Transverse colon (tissue), 4 donors: ENCODE measurements around the gene PRAMEF17. TPM values are rescaled to one million over a fixed set of nuclear protein-coding genes. Genes with fewer than 3 reads are reported as not detected.
"Not testable (repeated sequence)": the region's sequence is repeated elsewhere in the genome, so short reads cannot be mapped to it uniquely, and the experiment has no call there.

Experiments
- DNase-seq: peaks from one replicate; pipeline ENCODE4 v3.0.0-alpha.2; 2019
- H3K27ac ChIP-seq, 4 donors: fragments of 200-600 bp; sonication (generic); 2 replicates each; pipeline ENCODE4 v1.5.1; 2016 to 2018; ENCODE audit warnings: inconsistent platforms in 4 of 4
- H3K27me3 ChIP-seq: fragments of 200-600 bp; sonication (generic); 2 replicates; pipeline ENCODE4 v1.5.1; 2017; ENCODE audit warnings: inconsistent platforms
- H3K36me3 ChIP-seq, 4 donors: fragments of 200-600 bp; sonication (generic); 2 replicates each; pipeline ENCODE4 v1.5.1; 2017 to 2019; ENCODE audit warnings: inconsistent platforms in 4 of 4
- H3K4me1 ChIP-seq, 4 donors: fragments of 200-600 bp; sonication (generic); 2 replicates each; pipeline ENCODE4 v1.5.1; 2017 to 2020; ENCODE audit warnings: inconsistent platforms in 4 of 4
- H3K4me3 ChIP-seq, 4 donors: fragments of 200-600 bp; sonication (generic); 1 replicate in 1 of 4; 2 replicates in 3 of 4; pipeline versions ENCODE4 v1.5.1 to v1.6.1; 2017 to 2019; ENCODE audit warnings: inconsistent platforms in 4 of 4
- H3K9me3 ChIP-seq, 2 donors: fragments of 200-600 bp; sonication (generic); 2 replicates each; pipeline ENCODE4 v1.5.1; 2017 to 2019; ENCODE audit warnings: inconsistent platforms in 2 of 2
- CTCF ChIP-seq, 5 experiments: fragments of 200-600 bp in 3 of 5; fragments of 450-650 bp in 2 of 5; sonication (generic) in 3 of 5; IDR thresholded peaks; 1 replicate in 2 of 5; 2 replicates in 3 of 5; pipeline ENCODE4 v1.5.1; 2016 to 2017; ENCODE audit warnings: antibody characterized with exemption in 5 of 5, inconsistent platforms in 3 of 5, mild to moderate bottlenecking in 2 of 5, moderate library complexity in 1 of 5
- EP300 ChIP-seq: sonication (generic); formaldehyde crosslinking; IDR thresholded peaks from one replicate; pipeline ENCODE4 v1.6.1; 2017; ENCODE audit warnings: antibody characterized with exemption, low read depth
- POLR2A ChIP-seq: fragments of 450-650 bp; IDR thresholded peaks from one replicate; pipeline ENCODE4 v1.6.1; 2016; ENCODE audit warnings: antibody characterized with exemption, mild to moderate bottlenecking, moderate library complexity
- POLR2AphosphoS5 ChIP-seq, 3 donors: sonication (generic); formaldehyde crosslinking; IDR thresholded peaks; one replicate each; pipeline ENCODE4 v1.6.1; 2016; ENCODE audit warnings: antibody characterized with exemption in 3 of 3
- WGBS, 2 donors: methylation state at CpG; one replicate each; pipeline ENCODE4 v1.1.5; 2018; ENCODE audit warnings: low coverage in 1 of 2; 5-methylcytosine and 5-hydroxymethylcytosine counted together
- in situ Hi-C, 4 donors: fragments of 200-750 bp; cut with MboI; loops; one replicate each; pipeline versions ENCODE4 v1.15.0 to v1.15.1; 2017; ENCODE audit warnings: low sequenced_read_pairs in 3 of 4, low pct_ligation_motif_present in 1 of 4, low pct_unique_long_range_greater_than_20kb in 1 of 4
- intact Hi-C: fragments of 100-400 bp; cut with DNase I; formaldehyde crosslinking; loops from one replicate; pipeline ENCODE4 v1.15.1; 2023; ENCODE audit warnings: low total_unique reads
- total RNA-seq, 4 donors: library from RNA; depleted of rRNA; stranded (reverse); fragments of >200 nt; gene quantifications; one replicate each; pipeline ENCODE4 v1.1.0, GENCODE V29; 2016

The PRAMEF17 gene
- total RNA-seq, 4 donors from 2014 or later: not detected

GRCh38 chr1:13378983-13379382, 10.4 kb upstream of the PRAMEF17 start:
- 82 to 100% methylated on average over 2 to 3 of the region's 3 CpGs for WGBS, 2 donors
- H3K4me1 ChIP-seq, H3K36me3 ChIP-seq, DNase-seq, H3K27me3 ChIP-seq, H3K4me3 ChIP-seq, intact Hi-C loops, H3K27ac ChIP-seq, H3K9me3 ChIP-seq, in situ Hi-C loops: not testable (repeated sequence)

DNA sequence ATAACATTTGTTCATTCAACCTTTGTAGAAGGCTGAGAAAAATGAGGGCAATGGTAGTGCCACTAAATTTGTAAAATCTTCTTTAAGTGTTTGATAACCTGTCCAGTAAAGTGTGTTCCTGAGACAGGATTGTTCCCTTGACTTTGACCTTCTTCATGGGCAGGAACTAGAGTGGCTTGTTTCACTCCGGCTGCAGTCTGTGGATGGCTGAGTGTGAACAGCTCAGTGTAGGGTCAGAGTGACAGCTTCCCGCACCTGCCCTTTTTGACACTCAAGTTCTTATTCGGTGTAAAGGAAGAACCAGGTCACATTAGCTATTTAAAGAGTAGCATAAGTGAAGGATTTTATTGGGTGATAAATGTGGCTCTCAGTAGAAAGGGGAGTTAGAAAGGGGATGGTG, 9.1 kb upstream of the PRAMEF17 start:
- H3K27me3 ChIP-seq, DNase-seq, H3K4me3 ChIP-seq, H3K9me3 ChIP-seq, H3K36me3 ChIP-seq, H3K4me1 ChIP-seq, intact Hi-C loops, H3K27ac ChIP-seq, in situ Hi-C loops: not testable (repeated sequence)
- WGBS, 2 donors: 75% methylated on average over 3 of the region's 3 CpGs; no CpG with 5 or more reads in 1 of the 2 donors

GRCh38 chr1:13393004-13393403, 3.6 kb downstream of the PRAMEF17 start:
- WGBS, 2 donors: 71% methylated on average over 7 of the region's 7 CpGs; no CpG with 5 or more reads in 1 of the 2 donors
- DNase-seq, intact Hi-C loops, H3K27ac ChIP-seq, H3K4me3 ChIP-seq, in situ Hi-C loops, H3K4me1 ChIP-seq, H3K9me3 ChIP-seq, H3K36me3 ChIP-seq, H3K27me3 ChIP-seq: not testable (repeated sequence)

GRCh38 chr1:13394761-13395160, 5.3 kb downstream of the PRAMEF17 start:
- DNase-seq: not testable (repeated sequence)
- WGBS, 2 donors: 92% methylated on average over 25 of the region's 32 CpGs; no CpG with 5 or more reads in 1 of the 2 donors

GRCh38 chr1:13395311-13395710, 5.9 kb downstream of the PRAMEF17 start:
- WGBS, 2 donors: 94 to 100% methylated on average over 3 to 22 of the region's 22 CpGs
- in situ Hi-C loops, DNase-seq: not testable (repeated sequence)

More at GRCh38 chr1:13394761-13395160, 5.3 kb downstream of the PRAMEF17 start:
- H3K4me3 ChIP-seq, H3K27ac ChIP-seq, H3K27me3 ChIP-seq, H3K9me3 ChIP-seq, H3K4me1 ChIP-seq, intact Hi-C loops, H3K36me3 ChIP-seq, in situ Hi-C loops: not testable (repeated sequence)

GRCh38 chr1:13407811-13408210, 18.4 kb downstream of the PRAMEF17 start:
- no peaks in the 10 kb centered on the region for H3K27me3 ChIP-seq
- H3K9me3 ChIP-seq: peaks cover 0 to 3% of the 10 kb centered on the region in 2 donors
- 74 to 88% methylated on average over 1 to 4 of the region's 4 CpGs for WGBS, 2 donors
- no peaks in the 10 kb centered on the region for H3K4me1 ChIP-seq
- no peak overlapping the region for H3K4me3 ChIP-seq
- intact Hi-C loops (no loop called here), in situ Hi-C loops (no loop called here)
- no peaks in the 10 kb centered on the region for H3K36me3 ChIP-seq
- no peak for DNase-seq
- H3K27ac ChIP-seq: no peak overlapping the region
- no peak for TF ChIP-seq CTCF (IDR thresholded peaks at IDR 0.05)
- TF ChIP-seq POLR2AphosphoS5 (IDR thresholded peaks at IDR 0.05): no peak
- no peak for TF ChIP-seq POLR2A
- no peak for TF ChIP-seq EP300

More at GRCh38 chr1:13395311-13395710, 5.9 kb downstream of the PRAMEF17 start:
- H3K4me1 ChIP-seq, H3K4me3 ChIP-seq, intact Hi-C loops, H3K9me3 ChIP-seq, H3K36me3 ChIP-seq, H3K27ac ChIP-seq, H3K27me3 ChIP-seq: not testable (repeated sequence)

- in situ Hi-C loops, intact Hi-C loops, H3K36me3 ChIP-seq, H3K9me3 ChIP-seq, H3K27ac ChIP-seq, H3K4me1 ChIP-seq, H3K27me3 ChIP-seq, DNase-seq, H3K4me3 ChIP-seq: not testable (repeated sequence)
- 61 to 90% methylated on average over 3 to 4 of the region's 4 CpGs for WGBS, 2 donors
Measured at GRCh38 chr1:13410150-13410549, 20.7 kb downstream of the PRAMEF17 start, which contains the start of gene PRAMEF20. TSS of gene PRAMEF20 (plus strand) at chr1:13410450. CDS start at chr1:13416355, 5,905 bp downstream.
